ENCODE results near the gene ELAVL2.

Gene ELAVL2

GRCh38 chr9:23698161-23698560 is 127.9 kb downstream of the ELAVL2 start:
- Histone ChIP-seq H2AK5ac (ENCODE audit: low read length, severe bottlenecking) (no peak overlapping the region), H3K4ac (ENCODE audit: low read depth in 1 of 2, low read length in 2 of 2) (no peak overlapping the region), H3K27me3 (ENCODE audit: control insufficient read depth in 1 of 2, insufficient read depth in 1 of 2, low read length in 2 of 2) (no peaks in the 10 kb centered on the region), H2AFZ (ENCODE audit: low read depth, low read length) (no peak overlapping the region), H3K4me2 (ENCODE audit: low read length, poor library complexity, severe bottlenecking) (no peak overlapping the region), H3K23ac (ENCODE audit: low read length in 2 of 2) (no peak overlapping the region), H3K27ac (ENCODE audit: low read length, poor library complexity, severe bottlenecking) (no peak overlapping the region), H2BK5ac (ENCODE audit: low read depth, low read length, poor library complexity, severe bottlenecking) (no peak overlapping the region), H3K4me3 (ENCODE audit: insufficient read depth in 1 of 2, low read depth in 1 of 2, low read length in 2 of 2) (no peak overlapping the region), H4K8ac (ENCODE audit: low read length) (no peak overlapping the region), H2BK15ac (ENCODE audit: low read depth, poor library complexity, severe bottlenecking) (no peak overlapping the region), H3K79me1 (replicated peaks; ENCODE audit: low read length, poor library complexity, severe bottlenecking) (no peaks in the 10 kb centered on the region), H3K9me3 (ENCODE audit: control insufficient read depth, low read length) (no peaks in the 10 kb centered on the region), H2BK120ac (ENCODE audit: low read depth, low read length) (no peak overlapping the region), H3K9ac (ENCODE audit: low read length) (no peak overlapping the region), H3K14ac (ENCODE audit: low read length in 2 of 2) (no peak overlapping the region), H3K36me3 (ENCODE audit: control insufficient read depth in 1 of 2, insufficient read depth in 2 of 2, low read depth in 1 of 2, low read length in 2 of 2) (no peaks in the 10 kb centered on the region), H4K91ac (ENCODE audit: low read length) (no peak overlapping the region), H3K18ac (ENCODE audit: low read depth in 1 of 2, low read length in 2 of 2) (no peak overlapping the region), H3K4me1 (ENCODE audit: control insufficient read depth, insufficient read depth, low read depth, low read length) (no peaks in the 10 kb centered on the region), H2BK12ac (ENCODE audit: low read length in 2 of 2) (no peak overlapping the region)
- 96% methylated on average over 1 of the region's 1 CpG for WGBS
- no peak for DNase-seq

DNA sequence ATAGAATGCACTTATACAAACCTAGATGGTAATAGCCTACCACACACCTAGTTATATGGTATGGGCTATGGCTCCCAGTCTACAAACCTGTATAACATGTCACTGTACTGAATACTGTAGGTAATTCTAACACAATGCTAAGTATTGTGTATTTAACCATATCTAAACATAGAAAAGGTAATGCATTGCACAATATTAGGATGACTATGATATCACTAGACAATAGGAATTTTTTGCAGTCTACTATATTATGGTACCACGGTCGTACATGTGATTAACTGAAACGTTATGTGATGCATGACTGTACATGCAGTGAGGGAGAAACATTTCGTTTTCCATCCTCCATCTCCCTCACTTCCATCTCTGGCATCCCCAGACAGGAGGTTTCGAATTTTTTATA is 130.5 kb downstream of the ELAVL2 start:
- Histone ChIP-seq H3K14ac (ENCODE audit: low read length in 2 of 2) (no peak overlapping the region), H3K9me3 (ENCODE audit: control insufficient read depth, low read length) (no peaks in the 10 kb centered on the region), H2AK5ac (ENCODE audit: low read length, severe bottlenecking) (no peak overlapping the region), H2BK5ac (ENCODE audit: low read depth, low read length, poor library complexity, severe bottlenecking) (no peak overlapping the region), H4K91ac (ENCODE audit: low read length) (no peak overlapping the region), H2BK120ac (ENCODE audit: low read depth, low read length) (no peak overlapping the region), H2BK15ac (ENCODE audit: low read depth, poor library complexity, severe bottlenecking) (no peak overlapping the region), H3K79me1 (replicated peaks; ENCODE audit: low read length, poor library complexity, severe bottlenecking) (no peaks in the 10 kb centered on the region), H3K18ac (ENCODE audit: low read depth in 1 of 2, low read length in 2 of 2) (no peak overlapping the region), H3K4ac (ENCODE audit: low read depth in 1 of 2, low read length in 2 of 2) (no peak overlapping the region), H2AFZ (ENCODE audit: low read depth, low read length) (no peak overlapping the region), H3K4me1 (ENCODE audit: control insufficient read depth, insufficient read depth, low read depth, low read length) (no peaks in the 10 kb centered on the region), H3K4me2 (ENCODE audit: low read length, poor library complexity, severe bottlenecking) (no peak overlapping the region), H3K27me3 (ENCODE audit: control insufficient read depth in 1 of 2, insufficient read depth in 1 of 2, low read length in 2 of 2) (no peaks in the 10 kb centered on the region), H4K8ac (ENCODE audit: low read length) (no peak overlapping the region), H3K9ac (ENCODE audit: low read length) (no peak overlapping the region), H3K27ac (ENCODE audit: low read length, poor library complexity, severe bottlenecking) (no peak overlapping the region), H2BK12ac (ENCODE audit: low read length in 2 of 2) (no peak overlapping the region), H3K36me3 (ENCODE audit: control insufficient read depth in 1 of 2, insufficient read depth in 2 of 2, low read depth in 1 of 2, low read length in 2 of 2) (no peaks in the 10 kb centered on the region), H3K4me3 (ENCODE audit: insufficient read depth in 1 of 2, low read depth in 1 of 2, low read length in 2 of 2) (no peak overlapping the region), H3K23ac (ENCODE audit: low read length in 2 of 2) (no peak overlapping the region)
- no peak for DNase-seq
- 94% methylated on average over 5 of the region's 5 CpGs for WGBS

DNA sequence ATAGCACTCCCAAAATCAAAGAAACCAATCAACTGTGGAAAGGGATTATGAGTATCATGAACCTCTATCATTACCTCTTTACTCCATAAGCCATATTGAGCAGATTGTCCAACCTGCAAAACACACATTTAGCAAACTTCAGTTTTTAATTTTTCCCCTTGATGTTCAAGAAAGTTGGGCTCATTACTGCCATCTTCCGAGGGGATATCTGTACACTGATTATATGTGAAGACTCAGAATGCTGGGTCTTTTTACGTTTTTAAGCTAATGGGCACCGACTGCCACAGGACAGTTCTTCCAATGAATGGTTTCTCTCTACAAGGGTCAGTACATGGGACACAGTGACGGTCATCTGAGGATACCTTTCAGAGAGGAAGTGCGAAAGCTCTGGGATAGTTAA is 132.7 kb downstream of the ELAVL2 start:
- no peak overlapping the region for H2BK5ac ChIP-seq (ENCODE audit: low read depth, low read length, poor library complexity, severe bottlenecking)
- H3K36me3 ChIP-seq (ENCODE audit: control insufficient read depth in 1 of 2, insufficient read depth in 2 of 2, low read depth in 1 of 2, low read length in 2 of 2), result no peaks in the 10 kb centered on the region
- H4K91ac ChIP-seq (ENCODE audit: low read length), result no peak overlapping the region
- H3K9me3 ChIP-seq (ENCODE audit: control insufficient read depth, low read length), result no peaks in the 10 kb centered on the region
- no peak for DNase-seq
- H3K23ac ChIP-seq (ENCODE audit: low read length in 2 of 2), result no peak overlapping the region
- no peak overlapping the region for H3K27ac ChIP-seq (ENCODE audit: low read length, poor library complexity, severe bottlenecking)
- no peak overlapping the region for H3K4me3 ChIP-seq (ENCODE audit: insufficient read depth in 1 of 2, low read depth in 1 of 2, low read length in 2 of 2)
- no peak overlapping the region for H3K18ac ChIP-seq (ENCODE audit: low read depth in 1 of 2, low read length in 2 of 2)
- H3K14ac ChIP-seq (ENCODE audit: low read length in 2 of 2), result no peak overlapping the region
- H2AFZ ChIP-seq (ENCODE audit: low read depth, low read length), result no peak overlapping the region
- 95% methylated on average over 5 of the region's 5 CpGs for WGBS
- no peak overlapping the region for H2BK120ac ChIP-seq (ENCODE audit: low read depth, low read length)
- H3K4ac ChIP-seq (ENCODE audit: low read depth in 1 of 2, low read length in 2 of 2), result no peak overlapping the region
- H2BK12ac ChIP-seq (ENCODE audit: low read length in 2 of 2), result no peak overlapping the region
- H3K4me1 ChIP-seq (ENCODE audit: control insufficient read depth, insufficient read depth, low read depth, low read length), result no peaks in the 10 kb centered on the region
- H3K27me3 ChIP-seq (ENCODE audit: control insufficient read depth in 1 of 2, insufficient read depth in 1 of 2, low read length in 2 of 2), result no peaks in the 10 kb centered on the region
- H4K8ac ChIP-seq (ENCODE audit: low read length), result no peak overlapping the region
- no peak overlapping the region for H3K9ac ChIP-seq (ENCODE audit: low read length)
- H2BK15ac ChIP-seq (ENCODE audit: low read depth, poor library complexity, severe bottlenecking), result no peak overlapping the region
- no peaks in the 10 kb centered on the region for H3K79me1 ChIP-seq (replicated peaks; ENCODE audit: low read length, poor library complexity, severe bottlenecking)
- H2AK5ac ChIP-seq (ENCODE audit: low read length, severe bottlenecking), result no peak overlapping the region
- H3K4me2 ChIP-seq (ENCODE audit: low read length, poor library complexity, severe bottlenecking), result no peak overlapping the region

- H2AK5ac ChIP-seq (ENCODE audit: low read length, severe bottlenecking), result no peak overlapping the region
- no peak overlapping the region for H3K14ac ChIP-seq (ENCODE audit: low read length in 2 of 2)
- H3K79me1 ChIP-seq (replicated peaks; ENCODE audit: low read length, poor library complexity, severe bottlenecking), result no peaks in the 10 kb centered on the region
- H3K4me3 ChIP-seq (ENCODE audit: insufficient read depth in 1 of 2, low read depth in 1 of 2, low read length in 2 of 2), result no peak overlapping the region
- no peak for DNase-seq
- no peak overlapping the region for H2BK12ac ChIP-seq (ENCODE audit: low read length in 2 of 2)
- WGBS, result no CpG with 5 or more reads among the region's 1 CpG
- no peak overlapping the region for H4K8ac ChIP-seq (ENCODE audit: low read length)
- H3K9ac ChIP-seq (ENCODE audit: low read length), result no peak overlapping the region
- no peak overlapping the region for H3K4ac ChIP-seq (ENCODE audit: low read depth in 1 of 2, low read length in 2 of 2)
- no peak overlapping the region for H4K91ac ChIP-seq (ENCODE audit: low read length)
- no peak overlapping the region for H2AFZ ChIP-seq (ENCODE audit: low read depth, low read length)
- H3K23ac ChIP-seq (ENCODE audit: low read length in 2 of 2), result no peak overlapping the region
- no peak overlapping the region for H2BK120ac ChIP-seq (ENCODE audit: low read depth, low read length)
- H3K36me3 ChIP-seq (ENCODE audit: control insufficient read depth in 1 of 2, insufficient read depth in 2 of 2, low read depth in 1 of 2, low read length in 2 of 2), result no peaks in the 10 kb centered on the region
- no peak overlapping the region for H2BK15ac ChIP-seq (ENCODE audit: low read depth, poor library complexity, severe bottlenecking)
- peaks cover 8% of the 10 kb centered on the region for H3K4me1 ChIP-seq (ENCODE audit: control insufficient read depth, insufficient read depth, low read depth, low read length)
- no peaks in the 10 kb centered on the region for H3K27me3 ChIP-seq (ENCODE audit: control insufficient read depth in 1 of 2, insufficient read depth in 1 of 2, low read length in 2 of 2)
- no peaks in the 10 kb centered on the region for H3K9me3 ChIP-seq (ENCODE audit: control insufficient read depth, low read length)
- no peak overlapping the region for H2BK5ac ChIP-seq (ENCODE audit: low read depth, low read length, poor library complexity, severe bottlenecking)
- no peak overlapping the region for H3K27ac ChIP-seq (ENCODE audit: low read length, poor library complexity, severe bottlenecking)
- no peak overlapping the region for H3K18ac ChIP-seq (ENCODE audit: low read depth in 1 of 2, low read length in 2 of 2)
- no peak overlapping the region for H3K4me2 ChIP-seq (ENCODE audit: low read length, poor library complexity, severe bottlenecking)
Measured at GRCh38 chr9:23686896-23687295, 139.1 kb downstream of the ELAVL2 start.
